Effector CD8-positive, alpha-beta T cell (primary cell): ENCODE data around the gene DDX10.
"Not testable (repeated sequence)": the region's sequence is repeated elsewhere in the genome, so short reads cannot be mapped to it uniquely, and the experiment has no call there.

Experiments used
- DNase-seq: peaks from one replicate; lab custom pipeline; 2025; lab: John Stamatoyannopoulos, UW

Gene DDX10

DNA sequence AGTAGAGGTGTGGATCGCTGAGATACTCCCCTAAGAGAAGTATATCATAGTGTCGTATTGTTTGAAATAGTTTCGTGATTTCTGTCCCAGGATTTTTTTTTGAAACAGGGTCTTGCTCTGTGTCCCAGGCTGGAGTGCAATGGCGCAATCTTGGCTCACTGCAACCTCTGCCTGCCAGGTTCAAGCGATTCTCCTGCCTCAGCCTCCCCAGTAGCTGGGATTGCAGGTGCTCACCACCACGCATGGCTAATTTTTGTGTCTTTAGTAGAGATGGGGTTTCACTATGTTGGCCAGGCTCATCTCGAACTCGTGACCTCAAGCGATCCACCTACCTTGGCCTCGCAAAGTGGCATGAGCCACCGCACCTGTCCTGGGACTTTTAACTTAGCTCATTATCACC lies 159.1 kb downstream of the DDX10 start:
- DNase-seq, result not testable (repeated sequence)

DNA sequence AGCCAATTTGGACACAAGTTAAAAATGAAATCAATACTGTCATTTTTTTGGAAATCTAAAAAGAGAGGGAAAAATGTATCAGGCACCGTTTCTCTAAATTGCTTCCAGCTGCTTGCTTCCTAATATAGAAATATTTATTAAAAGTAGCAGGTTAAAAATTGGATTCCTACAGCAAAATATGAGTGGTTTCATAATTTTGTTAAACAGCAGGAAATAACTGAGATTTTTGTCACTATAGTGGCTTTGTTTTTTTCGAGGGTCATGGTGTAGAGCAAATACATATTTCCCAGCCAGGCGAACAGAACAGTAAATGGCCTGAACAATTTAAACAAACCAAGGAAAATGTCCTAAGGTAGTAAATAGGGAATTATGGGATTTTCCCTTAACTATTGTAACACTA lies 159.7 kb downstream of the DDX10 start:
- DNase-seq, result no peak

- DNase-seq, result no peak
These were observed 160.5 kb downstream of the DDX10 start for GRCh38 chr11:108825381-108825780.

- DNase-seq, result no peak
These were observed 161.3 kb downstream of the DDX10 start for GRCh38 chr11:108826136-108826535.

GRCh38 chr11:108835624-108836023 lies 170.8 kb downstream of the DDX10 start:
- no peak for DNase-seq

DNA sequence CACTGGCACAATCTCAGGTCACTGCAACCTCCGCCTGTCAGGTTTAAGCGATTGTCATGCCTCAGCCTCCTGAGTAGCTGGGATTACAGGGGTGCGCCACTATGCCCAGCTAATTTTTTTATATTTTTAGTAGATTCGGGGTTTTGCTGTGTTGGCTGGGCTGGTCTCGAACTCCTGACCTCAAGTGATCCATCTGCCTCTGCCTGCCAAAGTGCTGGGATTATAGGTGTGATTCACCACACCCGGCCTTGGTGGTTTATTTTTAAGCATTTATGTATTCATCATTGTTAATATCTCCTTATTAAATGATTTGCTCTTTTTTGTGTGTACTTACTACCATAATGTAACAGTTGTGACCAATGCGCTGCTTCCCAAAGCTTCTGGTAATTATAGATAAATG lies 171.7 kb downstream of the DDX10 start:
- no peak for DNase-seq

- no peak for DNase-seq
These were observed 173.4 kb downstream of the DDX10 start for GRCh38 chr11:108838102-108838791.

GRCh38 chr11:108838792-108839105 lies 173.9 kb downstream of the DDX10 start:
- no peak for DNase-seq

DNA sequence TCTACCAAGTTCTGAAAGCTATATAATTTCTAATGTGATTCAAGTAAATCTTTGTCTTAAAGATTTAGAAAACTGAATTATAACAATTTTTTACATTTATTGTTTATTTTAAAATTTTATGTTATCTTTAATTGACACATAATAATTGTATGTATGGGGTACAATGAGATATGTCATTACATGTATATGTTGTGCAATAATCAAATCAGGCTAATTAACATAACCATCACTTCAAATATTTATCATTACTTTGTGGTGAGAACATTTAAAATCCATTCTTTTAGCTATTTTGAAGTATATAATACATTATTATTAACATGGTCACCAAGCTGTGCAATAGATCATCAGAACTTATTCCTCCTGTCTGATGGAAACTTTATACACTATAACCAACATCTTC lies 181.1 kb downstream of the DDX10 start:
- no peak for DNase-seq

DNA sequence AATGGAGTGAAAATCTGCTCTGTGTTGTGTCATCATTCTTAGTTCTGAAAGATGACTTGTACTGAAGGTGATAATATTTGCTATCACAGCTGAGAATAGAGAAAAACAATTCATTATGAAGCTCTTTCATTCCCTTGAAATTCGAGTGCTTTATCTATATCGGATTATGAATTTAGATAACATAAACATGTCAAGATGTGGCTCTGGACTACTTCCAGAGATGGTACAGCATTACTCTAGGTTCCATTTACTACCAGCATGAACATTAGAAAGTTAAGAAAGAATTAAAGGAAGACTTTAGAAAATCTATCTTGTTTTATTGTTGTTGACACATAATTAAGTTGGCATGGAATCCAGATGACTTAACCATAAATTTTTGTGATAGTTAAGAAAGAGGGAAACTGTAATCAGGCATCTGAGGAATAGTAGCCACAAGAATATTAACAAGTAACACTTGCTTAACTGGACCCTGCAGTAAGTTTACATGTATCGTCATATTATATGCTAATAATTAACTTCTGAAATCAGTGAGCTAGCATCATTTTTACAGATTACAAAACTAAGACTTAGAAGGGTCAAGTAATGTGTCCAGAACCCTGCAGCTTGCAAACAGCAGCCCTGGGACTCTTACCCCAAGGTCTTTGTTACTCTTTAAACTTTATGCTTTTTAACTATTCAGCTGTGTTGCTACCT lies 182.6 kb downstream of the DDX10 start:
- DNase-seq, result no peak

DNA sequence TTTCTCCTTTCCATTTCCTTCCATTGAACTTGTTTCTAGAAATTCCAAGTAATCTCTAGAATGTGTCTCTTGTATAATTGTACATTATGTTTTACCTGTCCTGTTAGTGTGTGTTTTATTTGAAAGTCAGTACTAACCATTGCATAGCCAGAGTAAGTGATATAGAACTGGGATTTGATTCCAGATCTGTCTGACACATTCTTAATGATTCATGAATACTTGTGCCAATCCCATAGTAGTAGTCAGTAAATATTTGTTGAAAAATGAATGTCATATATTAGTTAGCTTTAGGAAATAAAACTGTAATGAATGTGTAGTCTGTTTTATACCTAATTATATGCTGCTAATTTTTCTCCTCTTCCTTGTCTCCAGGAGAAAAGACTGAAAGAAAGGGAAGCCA lies 186.9 kb downstream of the DDX10 start:
- DNase-seq, result no peak

GRCh38 chr11:108852701-108853100 lies 187.8 kb downstream of the DDX10 start:
- DNase-seq, result no peak

DNA sequence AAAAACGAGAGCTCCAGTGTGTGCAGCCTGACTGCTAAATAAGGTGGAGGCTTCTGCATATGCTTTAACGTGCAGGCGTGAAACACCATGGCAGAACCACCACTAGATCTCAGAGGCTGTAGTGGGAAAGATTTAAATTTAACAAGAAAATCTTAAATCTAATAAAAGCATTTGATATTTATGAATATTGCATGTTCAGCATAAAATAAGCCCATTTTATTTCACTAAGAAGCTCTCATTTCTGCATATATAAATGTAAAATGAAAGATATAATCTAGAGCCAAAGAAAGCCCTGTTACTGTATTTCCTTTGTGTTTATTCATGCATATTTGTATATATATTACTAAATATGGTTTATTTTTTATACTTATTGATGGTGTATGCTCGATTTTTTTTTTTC lies 188.3 kb downstream of the DDX10 start:
- no peak for DNase-seq

GRCh38 chr11:108853864-108854263 lies 189.0 kb downstream of the DDX10 start:
- DNase-seq, result no peak

DNA sequence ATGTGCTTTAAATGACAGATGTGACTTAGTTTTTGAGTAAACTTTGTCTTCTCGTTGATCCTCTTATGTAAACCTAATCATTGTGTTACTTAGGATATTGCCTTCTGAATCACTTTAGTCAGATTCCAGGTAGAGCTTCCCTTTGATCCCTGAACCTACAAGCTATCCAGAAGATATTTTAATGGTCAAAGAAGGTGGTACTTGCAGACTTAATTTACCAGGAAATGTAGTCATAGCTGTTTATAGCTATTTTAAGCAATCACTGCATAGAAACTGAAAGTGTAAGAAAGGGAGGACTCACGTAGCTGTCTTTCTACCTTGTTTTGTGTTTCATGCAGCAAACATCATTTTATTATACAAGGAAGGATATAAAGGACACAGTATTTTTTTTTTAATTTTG lies 189.5 kb downstream of the DDX10 start:
- no peak for DNase-seq

GRCh38 chr11:108857382-108857781 lies 192.5 kb downstream of the DDX10 start:
- DNase-seq, result no peak

DNA sequence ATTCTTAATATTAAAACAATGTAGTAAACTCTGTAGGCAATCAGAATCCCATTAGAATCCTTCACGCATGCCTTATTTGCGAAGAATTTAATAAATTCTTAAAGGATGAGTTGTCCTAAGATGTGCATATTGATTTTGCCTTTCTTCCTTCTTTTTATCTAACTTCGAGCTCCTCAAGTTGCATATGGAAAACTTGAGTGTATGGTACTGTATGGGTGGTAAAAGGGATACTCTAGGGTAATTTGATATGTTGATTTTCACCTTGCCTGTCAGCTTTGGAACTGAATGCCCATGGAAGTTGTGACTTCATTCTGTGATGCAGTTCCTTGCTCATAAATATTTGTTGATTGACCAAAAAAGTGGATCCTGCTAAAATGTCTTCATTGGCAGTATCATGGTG lies 193.8 kb downstream of the DDX10 start:
- no peak for DNase-seq

- DNase-seq, result no peak
These were observed 194.6 kb downstream of the DDX10 start for GRCh38 chr11:108859510-108859909.

GRCh38 chr11:108863528-108863927 lies 198.7 kb downstream of the DDX10 start:
- no peak for DNase-seq

- DNase-seq, result no peak
These were observed 200.5 kb downstream of the DDX10 start for GRCh38 chr11:108865406-108865805.

DNA sequence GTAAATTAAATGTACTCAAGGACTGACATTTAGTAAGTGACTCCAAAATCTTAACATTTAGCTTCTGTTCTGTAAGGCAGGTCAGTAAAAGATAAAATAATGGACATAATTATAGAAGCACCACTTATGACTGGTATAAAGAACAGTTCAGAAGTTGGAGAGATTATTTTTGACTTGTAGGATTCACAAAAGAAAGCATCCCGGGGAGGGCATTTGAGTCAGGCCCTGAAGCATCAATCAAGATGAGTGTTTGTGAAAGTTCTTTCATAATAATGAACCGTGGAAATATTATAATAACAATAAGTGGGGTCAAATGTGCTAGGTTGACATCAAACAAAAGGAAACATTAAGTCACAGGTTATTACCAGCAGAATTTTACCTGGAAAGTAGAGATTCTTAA lies 201.9 kb downstream of the DDX10 start:
- no peak for DNase-seq

- DNase-seq, result no peak
These were observed 205.6 kb downstream of the DDX10 start for GRCh38 chr11:108870373-108871020.

DNA sequence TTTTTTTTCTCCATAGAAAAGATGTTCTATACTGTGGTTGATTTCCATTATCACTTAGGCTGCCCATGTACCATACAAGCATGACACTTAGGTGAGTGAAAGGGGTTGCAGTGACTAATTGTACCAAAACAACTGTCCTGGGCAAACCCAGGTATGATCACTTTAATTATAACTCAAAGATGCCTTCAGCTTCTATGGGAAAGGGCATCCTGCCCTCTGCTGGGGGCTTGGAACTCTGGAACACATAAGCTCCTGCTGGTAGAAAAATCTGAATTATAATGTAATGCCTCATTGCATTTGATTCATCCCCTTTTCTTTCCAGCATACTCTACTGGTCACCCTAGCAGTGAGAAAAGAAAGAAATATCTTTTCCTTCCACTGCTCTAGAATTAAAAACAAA lies 206.3 kb downstream of the DDX10 start:
- DNase-seq, result no peak
